Vagina (tissue), 2 donors: Measurements from ENCODE around the gene ITGB3BP.

Source experiments
- POLR2A ChIP-seq, 2 donors: fragments of 450-650 bp; IDR thresholded peaks; one replicate each; pipeline ENCODE4 v1.6.1; 2017; ENCODE audit warnings: antibody characterized with exemption in 2 of 2, mild to moderate bottlenecking in 2 of 2, moderate library complexity in 2 of 2
- POLR2AphosphoS5 ChIP-seq, 2 donors: sonication (generic); formaldehyde crosslinking; IDR thresholded peaks; one replicate each; pipeline ENCODE4 v1.9.0; 2017; ENCODE audit warnings: antibody characterized with exemption in 2 of 2, mild to moderate bottlenecking in 2 of 2, low read depth in 1 of 2; ENCODE audit not compliant: insufficient read depth in 1 of 2
- TF ChIP-seq, protein P1 (sequence below), 3 experiments: fragments of 450-650 bp in 2 of 3; fragments of 200-600 bp in 1 of 3; sonication (generic) in 1 of 3; IDR thresholded peaks; one replicate each; pipeline ENCODE4 v1.5.1; 2017 to 2019; ENCODE audit warnings: antibody characterized with exemption in 3 of 3, mild to moderate bottlenecking in 2 of 3, moderate library complexity in 2 of 3

GRCh38 chr1:63563745-63564144 lies 40.7 kb upstream of the ITGB3BP start:
- TF ChIP-seq POLR2A (IDR thresholded peaks at IDR 0.05), result no peak
- TF ChIP-seq POLR2AphosphoS5 (IDR thresholded peaks at IDR 0.05; ENCODE audit: insufficient read depth in 1 of 2, low read depth in 1 of 2), result no peak
- TF ChIP-seq, protein P1, sequence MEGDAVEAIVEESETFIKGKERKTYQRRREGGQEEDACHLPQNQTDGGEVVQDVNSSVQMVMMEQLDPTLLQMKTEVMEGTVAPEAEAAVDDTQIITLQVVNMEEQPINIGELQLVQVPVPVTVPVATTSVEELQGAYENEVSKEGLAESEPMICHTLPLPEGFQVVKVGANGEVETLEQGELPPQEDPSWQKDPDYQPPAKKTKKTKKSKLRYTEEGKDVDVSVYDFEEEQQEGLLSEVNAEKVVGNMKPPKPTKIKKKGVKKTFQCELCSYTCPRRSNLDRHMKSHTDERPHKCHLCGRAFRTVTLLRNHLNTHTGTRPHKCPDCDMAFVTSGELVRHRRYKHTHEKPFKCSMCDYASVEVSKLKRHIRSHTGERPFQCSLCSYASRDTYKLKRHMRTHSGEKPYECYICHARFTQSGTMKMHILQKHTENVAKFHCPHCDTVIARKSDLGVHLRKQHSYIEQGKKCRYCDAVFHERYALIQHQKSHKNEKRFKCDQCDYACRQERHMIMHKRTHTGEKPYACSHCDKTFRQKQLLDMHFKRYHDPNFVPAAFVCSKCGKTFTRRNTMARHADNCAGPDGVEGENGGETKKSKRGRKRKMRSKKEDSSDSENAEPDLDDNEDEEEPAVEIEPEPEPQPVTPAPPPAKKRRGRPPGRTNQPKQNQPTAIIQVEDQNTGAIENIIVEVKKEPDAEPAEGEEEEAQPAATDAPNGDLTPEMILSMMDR (IDR thresholded peaks at IDR 0.05), result no peak
